Keratinocyte (primary cell): ENCODE measurements around the gene IGSF23.

Source experiments
- EZH2 ChIP-seq: IDR thresholded peaks from one replicate; pipeline ENCODE4 v1.6.1; 2012; ENCODE audit warnings: inconsistent platforms, mild to moderate bottlenecking, low read length, moderate library complexity
- TF ChIP-seq, protein P1 (sequence below), 3 experiments: IDR thresholded peaks in 1 of 3; conservative IDR thresholded peaks in 1 of 3; optimal IDR thresholded peaks in 1 of 3; 2 replicates in 2 of 3; 3 replicates in 1 of 3; pipeline versions ENCODE3 to v1.5.1; 2011; ENCODE audit warnings: low read length in 3 of 3, mild to moderate bottlenecking in 3 of 3, moderate library complexity in 2 of 3, control low read depth in 1 of 3, inconsistent platforms in 1 of 3; ENCODE audit not compliant: insufficient read depth in 2 of 3; ENCODE audit errors: extremely low read depth in 1 of 3

DNA sequence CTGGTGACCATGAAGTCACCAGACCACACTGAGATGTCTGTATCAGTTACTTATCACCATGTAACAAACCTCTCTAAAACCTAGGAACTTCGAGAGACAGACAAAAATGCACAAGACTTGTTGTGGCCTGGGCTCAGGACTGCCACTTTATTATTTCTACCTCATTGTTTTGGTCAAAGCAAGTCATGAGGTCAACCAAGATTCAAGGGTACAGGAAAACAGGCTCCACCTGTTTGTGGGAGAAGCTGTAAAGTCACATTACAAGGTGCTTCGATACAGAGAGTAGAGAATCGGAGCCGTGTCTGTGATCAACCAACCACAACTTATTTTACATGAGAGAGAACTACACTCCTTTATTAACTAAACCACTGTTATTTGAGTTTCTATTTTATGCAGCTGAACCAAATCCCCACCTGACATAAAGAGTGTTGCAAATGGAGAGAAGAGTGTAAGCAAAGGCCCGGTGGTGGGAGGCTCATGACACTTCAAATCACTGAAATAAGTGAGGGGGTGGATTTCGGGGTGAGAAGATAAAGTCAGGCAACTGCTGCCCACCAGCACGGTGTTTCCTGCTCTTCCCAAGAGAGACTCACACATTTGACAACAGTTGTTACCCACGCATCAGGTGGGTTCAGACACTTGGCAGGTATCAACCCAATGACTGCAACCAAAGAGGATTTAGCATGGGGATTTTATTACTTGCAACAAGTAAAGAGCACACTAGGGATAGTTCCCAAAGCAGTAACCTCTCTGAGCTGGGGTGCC lies 39.0 kb upstream of the IGSF23 start:
- TF ChIP-seq, protein P1, sequence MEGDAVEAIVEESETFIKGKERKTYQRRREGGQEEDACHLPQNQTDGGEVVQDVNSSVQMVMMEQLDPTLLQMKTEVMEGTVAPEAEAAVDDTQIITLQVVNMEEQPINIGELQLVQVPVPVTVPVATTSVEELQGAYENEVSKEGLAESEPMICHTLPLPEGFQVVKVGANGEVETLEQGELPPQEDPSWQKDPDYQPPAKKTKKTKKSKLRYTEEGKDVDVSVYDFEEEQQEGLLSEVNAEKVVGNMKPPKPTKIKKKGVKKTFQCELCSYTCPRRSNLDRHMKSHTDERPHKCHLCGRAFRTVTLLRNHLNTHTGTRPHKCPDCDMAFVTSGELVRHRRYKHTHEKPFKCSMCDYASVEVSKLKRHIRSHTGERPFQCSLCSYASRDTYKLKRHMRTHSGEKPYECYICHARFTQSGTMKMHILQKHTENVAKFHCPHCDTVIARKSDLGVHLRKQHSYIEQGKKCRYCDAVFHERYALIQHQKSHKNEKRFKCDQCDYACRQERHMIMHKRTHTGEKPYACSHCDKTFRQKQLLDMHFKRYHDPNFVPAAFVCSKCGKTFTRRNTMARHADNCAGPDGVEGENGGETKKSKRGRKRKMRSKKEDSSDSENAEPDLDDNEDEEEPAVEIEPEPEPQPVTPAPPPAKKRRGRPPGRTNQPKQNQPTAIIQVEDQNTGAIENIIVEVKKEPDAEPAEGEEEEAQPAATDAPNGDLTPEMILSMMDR (optimal IDR thresholded peaks at IDR 0.05 in 1 of 3, IDR thresholded peaks at IDR 0.05 in 1 of 3, conservative IDR thresholded peaks at IDR 0.05 in 1 of 3; ENCODE audit: extremely low read depth in 1 of 3, insufficient read depth in 2 of 3, low read length in 3 of 3), result no peak
- no peak for TF ChIP-seq EZH2
